Mesendoderm (in vitro differentiated cells): Measurements from ENCODE around the gene ASIC1.

Experiments
- DNase-seq: peaks from one replicate; pipeline ENCODE4 v3.0.0; 2013
- H2AK5ac ChIP-seq: 2 replicates; pipeline ENCODE4 v1.6.1; 2013; ENCODE audit warnings: low read length, inconsistent platforms
- H2BK120ac ChIP-seq: 2 replicates; pipeline ENCODE4 v1.6.1; 2013; ENCODE audit warnings: low read depth, mild to moderate bottlenecking, low read length, moderate library complexity, mixed read lengths
- H2BK15ac ChIP-seq: replicated peaks from 2 replicates; pipeline ENCODE4 v1.6.1; 2013; ENCODE audit warnings: low read depth, mild to moderate bottlenecking, moderate library complexity
- H2BK5ac ChIP-seq: 2 replicates; pipeline ENCODE4 v1.6.1; 2013; ENCODE audit warnings: low read length, inconsistent platforms
- H3K18ac ChIP-seq: 2 replicates; pipeline ENCODE4 v1.6.1; 2013; ENCODE audit warnings: mild to moderate bottlenecking, low read length, mixed read lengths
- H3K23ac ChIP-seq: one replicate; pipeline ENCODE4 v1.6.1; 2013; ENCODE audit warnings: low read length
- H3K27ac ChIP-seq: 2 replicates; pipeline ENCODE4 v1.5.1; 2013; ENCODE audit warnings: low read depth, mild to moderate bottlenecking, inconsistent platforms, low read length, moderate library complexity
- H3K27me3 ChIP-seq: 2 replicates; pipeline ENCODE4 v1.6.1; 2013; ENCODE audit warnings: low read length, control low read depth, mild to moderate bottlenecking, inconsistent platforms; ENCODE audit not compliant: insufficient read depth, poor library complexity
- H3K36me3 ChIP-seq: 2 replicates; pipeline ENCODE4 v1.6.1; 2013; ENCODE audit warnings: low read length, inconsistent platforms; ENCODE audit not compliant: control insufficient read depth, insufficient read depth
- H3K4ac ChIP-seq: one replicate; pipeline ENCODE4 v1.6.1; 2013; ENCODE audit warnings: low read depth, mild to moderate bottlenecking, low read length, moderate library complexity
- H3K4me1 ChIP-seq: 2 replicates; pipeline ENCODE4 v1.6.1; 2013; ENCODE audit warnings: low read depth, low read length, inconsistent platforms; ENCODE audit not compliant: control insufficient read depth
- H3K4me2 ChIP-seq: 2 replicates; pipeline ENCODE4 v1.6.1; 2013; ENCODE audit warnings: low read length
- H3K4me3 ChIP-seq: 2 replicates; pipeline ENCODE4 v1.5.1; 2013; ENCODE audit warnings: mild to moderate bottlenecking, low read length
- H3K56ac ChIP-seq: one replicate; pipeline ENCODE4 v1.6.1; 2013; ENCODE audit warnings: low read length
- H3K79me1 ChIP-seq: 2 replicates; pipeline ENCODE4 v1.6.1; 2013; ENCODE audit warnings: low read length, inconsistent platforms
- H3K79me2 ChIP-seq: 2 replicates; pipeline ENCODE4 v1.6.1; 2013; ENCODE audit warnings: mild to moderate bottlenecking, low read length; ENCODE audit not compliant: control insufficient read depth, insufficient read depth
- H3K9ac ChIP-seq: 2 replicates; pipeline ENCODE4 v1.6.1; 2013; ENCODE audit warnings: low read length, inconsistent platforms
- H4K5ac ChIP-seq: one replicate; pipeline ENCODE4 v1.6.1; 2013; ENCODE audit warnings: low read length
- H4K8ac ChIP-seq: one replicate; pipeline ENCODE4 v1.6.1; 2013; ENCODE audit warnings: low read depth, mild to moderate bottlenecking, control low read depth, low read length, moderate library complexity
- WGBS: extraction: QIAGEN DNeasy Blood & Tissue Kit; methylation state at CpG from one replicate; pipeline ENCODE4 v1.1.7; 2013; ENCODE audit warnings: low lambda C conversion rate, missing lambda C conversion rate; ENCODE audit not compliant: insufficient coverage; ENCODE audit errors: extremely low coverage; 5-methylcytosine and 5-hydroxymethylcytosine counted together

Gene ASIC1

GRCh38 chr12:50107416-50108268 is 50.2 kb downstream of the ASIC1 start:
- Histone ChIP-seq H2BK5ac (no peak overlapping the region), H3K27ac (no peak overlapping the region), H3K79me2 (no peaks in the 10 kb centered on the region), H3K4ac (no peak overlapping the region), H3K9ac (no peak overlapping the region), H3K4me2 (no peak overlapping the region), H3K4me3 (no peak overlapping the region), H4K5ac (no peak overlapping the region), H3K36me3 (no peaks in the 10 kb centered on the region), H3K4me1 (peaks cover 8% of the 10 kb centered on the region), H2BK15ac (no peak overlapping the region), H2BK120ac (no peak overlapping the region), H3K79me1 (no peaks in the 10 kb centered on the region), H4K8ac (no peak overlapping the region), H3K23ac (no peak overlapping the region), H3K18ac (no peak overlapping the region), H3K56ac (no peak overlapping the region), H3K27me3 (no peaks in the 10 kb centered on the region), H2AK5ac (no peak overlapping the region)
- no peak for DNase-seq
- WGBS, result no CpG with 5 or more reads among the region's 17 CpGs

- Histone ChIP-seq H3K36me3 (no peaks in the 10 kb centered on the region), H3K4me3 (no peak overlapping the region), H3K4ac (no peak overlapping the region), H2BK5ac (no peak overlapping the region), H3K79me1 (peaks cover 2% of the 10 kb centered on the region), H3K27me3 (no peaks in the 10 kb centered on the region), H3K4me2 (no peak overlapping the region), H3K56ac (peak overlapping the region; percentile 64), H2BK15ac (no peak overlapping the region), H3K79me2 (peaks cover 5% of the 10 kb centered on the region), H3K27ac (no peak overlapping the region), H4K5ac (no peak overlapping the region), H2AK5ac (no peak overlapping the region), H3K18ac (no peak overlapping the region), H2BK120ac (no peak overlapping the region), H3K4me1 (peaks cover 8% of the 10 kb centered on the region), H3K23ac (no peak overlapping the region), H4K8ac (no peak overlapping the region), H3K9ac (peak overlapping the region; percentile 36)
- DNase-seq, result no peak
- WGBS, result no CpG with 5 or more reads among the region's 3 CpGs
Observed at GRCh38 chr12:50109319-50109718, 51.9 kb downstream of the ASIC1 start.

GRCh38 chr12:50110127-50110761 is 52.8 kb downstream of the ASIC1 start:
- Histone ChIP-seq H2AK5ac (no peak overlapping the region), H3K56ac (peak overlapping the region; percentile 66), H2BK15ac (no peak overlapping the region), H4K5ac (no peak overlapping the region), H3K23ac (no peak overlapping the region), H4K8ac (no peak overlapping the region), H3K27ac (peak overlapping the region; percentile 46), H3K4ac (no peak overlapping the region), H3K79me2 (peaks cover 5% of the 10 kb centered on the region), H3K36me3 (no peaks in the 10 kb centered on the region), H3K79me1 (peaks cover 2% of the 10 kb centered on the region), H2BK5ac (peak overlapping the region; percentile 7), H2BK120ac (no peak overlapping the region), H3K4me2 (no peak overlapping the region), H3K18ac (no peak overlapping the region), H3K4me3 (no peak overlapping the region), H3K4me1 (peaks cover 8% of the 10 kb centered on the region), H3K27me3 (no peaks in the 10 kb centered on the region), H3K9ac (no peak overlapping the region)
- no CpG with 5 or more reads among the region's 8 CpGs for WGBS
- peak; percentile 36 for DNase-seq

GRCh38 chr12:50110762-50111351 is 53.5 kb downstream of the ASIC1 start:
- no peaks in the 10 kb centered on the region for H3K36me3 ChIP-seq
- DNase-seq, result peak; percentile 84
- no peak overlapping the region for H3K18ac ChIP-seq
- peaks cover 2% of the 10 kb centered on the region for H3K79me1 ChIP-seq
- H3K27ac ChIP-seq, result peak overlapping the region; percentile 46
- no peaks in the 10 kb centered on the region for H3K27me3 ChIP-seq
- H2AK5ac ChIP-seq, result no peak overlapping the region
- peak overlapping the region; percentile 66 for H3K56ac ChIP-seq
- H3K4ac ChIP-seq, result no peak overlapping the region
- no peak overlapping the region for H4K8ac ChIP-seq
- H3K4me1 ChIP-seq, result peaks cover 8% of the 10 kb centered on the region
- no peak overlapping the region for H3K4me3 ChIP-seq
- H3K79me2 ChIP-seq, result peaks cover 5% of the 10 kb centered on the region
- no peak overlapping the region for H2BK15ac ChIP-seq
- H2BK5ac ChIP-seq, result no peak overlapping the region
- H2BK120ac ChIP-seq, result no peak overlapping the region
- H3K9ac ChIP-seq, result peak overlapping the region; percentile 34
- no peak overlapping the region for H4K5ac ChIP-seq
- no peak overlapping the region for H3K23ac ChIP-seq
- no peak overlapping the region for H3K4me2 ChIP-seq
- WGBS, result no CpG with 5 or more reads among the region's 7 CpGs

- H2BK5ac ChIP-seq, result no peak overlapping the region
- H3K9ac ChIP-seq, result peak overlapping the region; percentile 36
- H3K79me1 ChIP-seq, result peaks cover 2% of the 10 kb centered on the region
- DNase-seq, result no peak
- peaks cover 8% of the 10 kb centered on the region for H3K4me1 ChIP-seq
- H2AK5ac ChIP-seq, result no peak overlapping the region
- H3K23ac ChIP-seq, result no peak overlapping the region
- WGBS, result no CpG with 5 or more reads among the region's 19 CpGs
- H3K79me2 ChIP-seq, result peaks cover 5% of the 10 kb centered on the region
- H3K27ac ChIP-seq, result peak overlapping the region; percentile 25
- no peak overlapping the region for H3K4me3 ChIP-seq
- H3K18ac ChIP-seq, result no peak overlapping the region
- H3K4ac ChIP-seq, result no peak overlapping the region
- H3K36me3 ChIP-seq, result no peaks in the 10 kb centered on the region
- no peaks in the 10 kb centered on the region for H3K27me3 ChIP-seq
- no peak overlapping the region for H2BK120ac ChIP-seq
- peak overlapping the region; percentile 93 for H3K4me2 ChIP-seq
- H2BK15ac ChIP-seq, result no peak overlapping the region
- no peak overlapping the region for H4K5ac ChIP-seq
- no peak overlapping the region for H4K8ac ChIP-seq
- H3K56ac ChIP-seq, result peak overlapping the region; percentile 82
Observed at GRCh38 chr12:50111395-50111692, 53.9 kb downstream of the ASIC1 start.
